Endodermal cell (in vitro differentiated cells): ENCODE measurements around the gene NKAIN4. TPM values are rescaled to one million over a fixed set of nuclear protein-coding genes. Genes with fewer than 3 reads are reported as not detected.

Source experiments
- DNase-seq: peaks from one replicate; pipeline ENCODE4 v3.0.0-alpha.2; 2017
- H3K27ac ChIP-seq: 2 replicates; pipeline ENCODE4 v1.5.1; 2013; ENCODE audit warnings: mild to moderate bottlenecking, low read depth, low read length, moderate library complexity
- H3K27me3 ChIP-seq: 2 replicates; pipeline ENCODE4 v1.6.1; 2013; ENCODE audit warnings: mild to moderate bottlenecking, low read length, moderate library complexity; ENCODE audit not compliant: insufficient read depth, control insufficient read depth, poor library complexity, severe bottlenecking
- H3K36me3 ChIP-seq: 2 replicates; pipeline ENCODE4 v1.7.0; 2013; ENCODE audit warnings: mild to moderate bottlenecking, low read length, moderate library complexity; ENCODE audit not compliant: control insufficient read depth, insufficient read depth
- H3K4me1 ChIP-seq: one replicate; pipeline ENCODE4 v1.7.0; 2013; ENCODE audit warnings: low read length; ENCODE audit not compliant: control insufficient read depth, insufficient read depth
- H3K4me3 ChIP-seq: 2 replicates; pipeline ENCODE4 v1.5.1; 2013; ENCODE audit warnings: mild to moderate bottlenecking, low read length, moderate library complexity
- H3K9ac ChIP-seq: 2 replicates; pipeline ENCODE4 v1.6.1; 2013; ENCODE audit warnings: mild to moderate bottlenecking, low read length, moderate library complexity; ENCODE audit not compliant: poor library complexity, severe bottlenecking; ENCODE audit errors: extremely low read depth
- H3K9me3 ChIP-seq: 2 replicates; pipeline ENCODE4 v1.6.1; 2013; ENCODE audit warnings: mild to moderate bottlenecking, low read length, moderate library complexity; ENCODE audit not compliant: control insufficient read depth
- H3K27ac Mint-ChIP-seq: 2 replicates; pipeline ENCODE4 v1.8.0; 2020; ENCODE audit warnings: mixed read lengths
- H3K27me3 Mint-ChIP-seq: 2 replicates; pipeline ENCODE4 v1.8.0; 2021; ENCODE audit warnings: mild to moderate bottlenecking, mixed read lengths; ENCODE audit not compliant: insufficient read depth
- H3K36me3 Mint-ChIP-seq: 2 replicates; pipeline ENCODE4 v1.8.0; 2020; ENCODE audit warnings: low read depth, mixed read lengths
- H3K4me1 Mint-ChIP-seq: 2 replicates; pipeline ENCODE4 v1.8.0; 2020; ENCODE audit warnings: mixed read lengths
- H3K4me3 Mint-ChIP-seq: 2 replicates; pipeline ENCODE4 v1.8.0; 2020; ENCODE audit warnings: mild to moderate bottlenecking, moderate library complexity, mixed read lengths
- H3K9me3 Mint-ChIP-seq: 2 replicates; pipeline ENCODE4 v1.8.0; 2020; ENCODE audit warnings: mild to moderate bottlenecking, mixed read lengths
- CTCF ChIP-seq: fragments of 200-600 bp; sonication (generic); conservative IDR thresholded peaks from 2 replicates; pipeline ENCODE4 v1.5.0; 2021; ENCODE audit warnings: antibody characterized with exemption, mild to moderate bottlenecking
- WGBS, 2 experiments: methylation state at CpG; one replicate each; pipeline versions ENCODE4 v1.1.5 to v1.1.7; 2013; ENCODE audit warnings: missing lambda C conversion rate in 2 of 2, mixed read lengths in 1 of 2; ENCODE audit not compliant: insufficient coverage in 1 of 2, insufficient read length in 1 of 2; 5-methylcytosine and 5-hydroxymethylcytosine counted together
- total RNA-seq, 2 donors: library from RNA; stranded (reverse); fragmentation: NEBNext Ultra II Directional in 1 of 2; extraction: Animal tissue kit (Norgen Biotek cat#: 25700) in 1 of 2; gene quantifications; 2 replicates in 1 of 2; 3 replicates in 1 of 2; pipeline ENCODE4 v1.2.1, GENCODE V29; 2021

NKAIN4 gene
- total RNA-seq, 2 donors from 2014 or later = 0.24 to 1.7 TPM

GRCh38 chr20:63296531-63297299 lies 42.5 kb upstream of the NKAIN4 start:
- WGBS, 2 experiments = 77 to 84% methylated on average over 8 to 18 of the region's 18 CpGs
- no peak for TF ChIP-seq CTCF
- no peak overlapping the region for H3K4me3 ChIP-seq
- no peak overlapping the region for H3K27ac ChIP-seq
- no peaks in the 10 kb centered on the region for H3K36me3 ChIP-seq
- Mint-ChIP-seq H3K4me1 (no peaks in the 10 kb centered on the region), H3K36me3 (no peaks in the 10 kb centered on the region), H3K9me3 (no peaks in the 10 kb centered on the region), H3K27me3 (peaks cover 5% of the 10 kb centered on the region), H3K27ac (no peak overlapping the region), H3K4me3 (no peak overlapping the region)
- H3K27me3 ChIP-seq = no peaks in the 10 kb centered on the region
- no peaks in the 10 kb centered on the region for H3K9me3 ChIP-seq
- DNase-seq = no peak
- H3K4me1 ChIP-seq = no peaks in the 10 kb centered on the region
- no peak overlapping the region for H3K9ac ChIP-seq

GRCh38 chr20:63295846-63296245 lies 41.6 kb upstream of the NKAIN4 start:
- Histone ChIP-seq H3K9me3 (no peaks in the 10 kb centered on the region), H3K27me3 (no peaks in the 10 kb centered on the region), H3K4me3 (no peak overlapping the region), H3K27ac (no peak overlapping the region), H3K36me3 (no peaks in the 10 kb centered on the region), H3K4me1 (no peaks in the 10 kb centered on the region), H3K9ac (no peak overlapping the region)
- TF ChIP-seq CTCF = no peak
- Mint-ChIP-seq H3K4me3 (no peak overlapping the region), H3K9me3 (no peaks in the 10 kb centered on the region), H3K36me3 (no peaks in the 10 kb centered on the region), H3K27ac (no peak overlapping the region), H3K4me1 (no peaks in the 10 kb centered on the region), H3K27me3 (peaks cover 2% of the 10 kb centered on the region)
- no peak for DNase-seq
- 75 to 83% methylated on average over 11 to 20 of the region's 20 CpGs for WGBS, 2 experiments

GRCh38 chr20:63295422-63295821 lies 41.2 kb upstream of the NKAIN4 start:
- Histone ChIP-seq H3K9me3 (no peaks in the 10 kb centered on the region), H3K27ac (no peak overlapping the region), H3K4me3 (no peak overlapping the region), H3K36me3 (no peaks in the 10 kb centered on the region), H3K27me3 (no peaks in the 10 kb centered on the region), H3K9ac (no peak overlapping the region), H3K4me1 (no peaks in the 10 kb centered on the region)
- TF ChIP-seq CTCF = no peak
- Mint-ChIP-seq H3K4me1 (no peaks in the 10 kb centered on the region), H3K9me3 (no peaks in the 10 kb centered on the region), H3K4me3 (no peak overlapping the region), H3K27ac (no peak overlapping the region), H3K36me3 (no peaks in the 10 kb centered on the region), H3K27me3 (no peaks in the 10 kb centered on the region)
- DNase-seq = peak; percentile 56
- WGBS, 2 experiments = 68 to 71% methylated on average over 15 to 17 of the region's 17 CpGs
